Fibroblast of lung (primary cell): Measurements from ENCODE around the gene AGO3. TPM values are rescaled to one million over a fixed set of nuclear protein-coding genes. Genes with fewer than 3 reads are reported as not detected.

Source experiments
- DNase-seq, 2 donors: peaks; one replicate each; pipeline versions ENCODE4 v3.0.0 to v3.0.0-alpha.2; 2010; ENCODE audit warnings: low read depth in 2 of 2
- H2AFZ ChIP-seq: 2 replicates; pipeline ENCODE4 v1.5.1; 2012; ENCODE audit warnings: low read length, control low read depth, inconsistent platforms
- H3K27ac ChIP-seq: 2 replicates; pipeline ENCODE4 v1.5.1; 2011; ENCODE audit warnings: low read length, control low read depth; ENCODE audit not compliant: insufficient read depth
- H3K27me3 ChIP-seq: 2 replicates; pipeline ENCODE4 v1.5.1; 2011; ENCODE audit warnings: mild to moderate bottlenecking, low read length; ENCODE audit not compliant: control insufficient read depth, insufficient read depth
- H3K36me3 ChIP-seq: 2 replicates; pipeline ENCODE4 v1.5.1; 2011; ENCODE audit warnings: low read length; ENCODE audit not compliant: control insufficient read depth, insufficient read depth
- H3K4me1 ChIP-seq: 2 replicates; pipeline ENCODE4 v1.5.1; 2011; ENCODE audit warnings: low read length; ENCODE audit not compliant: control insufficient read depth, insufficient read depth; ENCODE audit errors: extremely low read depth
- H3K4me2 ChIP-seq: 2 replicates; pipeline ENCODE4 v1.5.1; 2011; ENCODE audit warnings: low read length, control low read depth; ENCODE audit not compliant: insufficient read depth; ENCODE audit errors: extremely low read depth
- H3K4me3 ChIP-seq, 4 experiments: fragments of 200-600 bp in 1 of 4; sonication (generic) in 1 of 4; replicated peaks in 1 of 4; 2 replicates each; pipeline ENCODE4 v1.5.1; 2011 to 2016; ENCODE audit warnings: low read length in 4 of 4, low read depth in 3 of 4, mild to moderate bottlenecking in 3 of 4, control low read depth in 2 of 4, inconsistent platforms in 1 of 4, mixed read lengths in 1 of 4; ENCODE audit not compliant: insufficient read depth in 1 of 4; ENCODE audit errors: control extremely low read depth in 1 of 4
- H3K79me2 ChIP-seq: 2 replicates; pipeline ENCODE4 v1.5.1; 2012; ENCODE audit warnings: mild to moderate bottlenecking, low read length, inconsistent platforms; ENCODE audit not compliant: control insufficient read depth, insufficient read depth
- H3K9ac ChIP-seq: 2 replicates; pipeline ENCODE4 v1.5.1; 2011; ENCODE audit warnings: mild to moderate bottlenecking, low read length, control low read depth; ENCODE audit not compliant: insufficient read depth
- H3K9me3 ChIP-seq: 2 replicates; pipeline ENCODE4 v1.5.1; 2012; ENCODE audit warnings: low read depth, low read length; ENCODE audit not compliant: control insufficient read depth, insufficient read depth
- H4K20me1 ChIP-seq: 2 replicates; pipeline ENCODE4 v1.5.1; 2011; ENCODE audit warnings: low read length; ENCODE audit not compliant: control insufficient read depth, insufficient read depth; ENCODE audit errors: extremely low read depth
- CTCF ChIP-seq, 2 donors: IDR thresholded peaks in 1 of 2; conservative IDR thresholded peaks in 1 of 2; 1 replicate in 1 of 2; 2 replicates in 1 of 2; pipeline ENCODE4 v1.5.1; 2011 to 2012; ENCODE audit warnings: low read length in 2 of 2, control low read depth in 1 of 2, inconsistent platforms in 1 of 2, low read depth in 1 of 2, mild to moderate bottlenecking in 1 of 2
- EZH2 ChIP-seq: IDR thresholded peaks from 2 replicates; pipeline ENCODE4 v1.5.1; 2012; ENCODE audit warnings: low read length, control low read depth, mild to moderate bottlenecking; ENCODE audit errors: missing control alignments
- polyA plus RNA-seq, 2 donors: library from polyadenylated mRNA; depleted of rRNA in 1 of 2; stranded (reverse) in 1 of 2; unstranded in 1 of 2; fragments of >200 nt; gene quantifications; 2 replicates each; pipeline ENCODE4 v1.2.1, GENCODE V29; 2011 to 2012; ENCODE audit warnings: missing spikeins in 1 of 2
- total RNA-seq: library from RNA; depleted of rRNA; stranded (reverse); fragments of >200 nt; gene quantifications from 2 replicates; pipeline ENCODE4 v1.2.1, GENCODE V29; 2014

The AGO3 gene
- total and polyA plus RNA-seq, 2 donors (not counting 1 experiment from before 2014, with no cell fraction given): 12.9 to 19.6 TPM

- Histone ChIP-seq H2AFZ (no peak overlapping the region), H4K20me1 (no peaks in the 10 kb centered on the region), H3K27ac (no peak overlapping the region), H3K9ac (no peak overlapping the region), H3K27me3 (no peaks in the 10 kb centered on the region), H3K4me2 (no peak overlapping the region), H3K79me2 (no peaks in the 10 kb centered on the region), H3K9me3 (no peaks in the 10 kb centered on the region), H3K4me1 (peaks cover 4% of the 10 kb centered on the region), H3K36me3 (peaks cover 12% of the 10 kb centered on the region), H3K4me3 (no peak overlapping the region)
- no peak for TF ChIP-seq EZH2
- no peak for DNase-seq
These were observed 167.9 kb downstream of the AGO3 start for GRCh38 chr1:36098650-36099365.

GRCh38 chr1:36099681-36100341, 168.9 kb downstream of the AGO3 start:
- Histone ChIP-seq H3K79me2 (no peaks in the 10 kb centered on the region), H3K4me2 (no peak overlapping the region), H2AFZ (no peak overlapping the region), H3K9ac (no peak overlapping the region), H3K36me3 (peaks cover 7% of the 10 kb centered on the region), H3K4me3 (no peak overlapping the region), H3K27ac (no peak overlapping the region), H3K4me1 (peaks cover 2% of the 10 kb centered on the region), H4K20me1 (no peaks in the 10 kb centered on the region), H3K27me3 (no peaks in the 10 kb centered on the region), H3K9me3 (no peaks in the 10 kb centered on the region)
- DNase-seq: peak; percentile 63 to 70
- TF ChIP-seq CTCF (conservative IDR thresholded peaks at IDR 0.05 in 1 of 2, IDR thresholded peaks at IDR 0.05 in 1 of 2; ENCODE audit: low read depth in 1 of 2, low read length in 2 of 2): peak; percentile 80 to 84
- no peak for TF ChIP-seq EZH2

- H3K4me2 ChIP-seq: no peak overlapping the region
- H3K4me3 ChIP-seq: no peak overlapping the region
These were observed 169.5 kb downstream of the AGO3 start for GRCh38 chr1:36100376-36100775.

More at GRCh38 chr1:36100376-36100775, 169.5 kb downstream of the AGO3 start:
- TF ChIP-seq CTCF (conservative IDR thresholded peaks at IDR 0.05 in 1 of 2, IDR thresholded peaks at IDR 0.05 in 1 of 2; ENCODE audit: low read depth in 1 of 2, low read length in 2 of 2): no peak
- no peak for TF ChIP-seq EZH2
- no peak overlapping the region for H2AFZ ChIP-seq
- no peak overlapping the region for H3K9ac ChIP-seq
- H3K79me2 ChIP-seq: no peaks in the 10 kb centered on the region
- H3K36me3 ChIP-seq: peaks cover 5% of the 10 kb centered on the region
- no peaks in the 10 kb centered on the region for H4K20me1 ChIP-seq
- no peak for DNase-seq
- no peaks in the 10 kb centered on the region for H3K9me3 ChIP-seq
- H3K27me3 ChIP-seq: no peaks in the 10 kb centered on the region
- peaks cover 2% of the 10 kb centered on the region for H3K4me1 ChIP-seq
- H3K27ac ChIP-seq: no peak overlapping the region
